Fibroblast of the aortic adventitia (primary cell): ENCODE results near the gene MGLL. TPM values are rescaled to one million over a fixed set of nuclear protein-coding genes. Genes with fewer than 3 reads are reported as not detected.

Experiments
- DNase-seq: peaks from one replicate; pipeline ENCODE4 v3.0.0-alpha.2; 2010; ENCODE audit warnings: low read depth
- H3K4me3 ChIP-seq: 2 replicates; pipeline ENCODE4 v1.5.1; 2011; ENCODE audit warnings: low read depth, mild to moderate bottlenecking, control low read depth, low read length, moderate library complexity
- total RNA-seq: library from RNA; depleted of rRNA; stranded (reverse); fragments of >200 nt; gene quantifications from 2 replicates; pipeline ENCODE4 v1.2.3, GENCODE V29; 2012; ENCODE audit warnings: low replicate concordance
- TF ChIP-seq, protein P1 (sequence below): IDR thresholded peaks from 2 replicates; pipeline ENCODE4 v1.5.1; 2011; ENCODE audit warnings: mild to moderate bottlenecking, low read length, control low read depth, inconsistent platforms; ENCODE audit not compliant: insufficient read depth

Gene MGLL
- total RNA-seq, 1 donor = 25.8 TPM

DNA sequence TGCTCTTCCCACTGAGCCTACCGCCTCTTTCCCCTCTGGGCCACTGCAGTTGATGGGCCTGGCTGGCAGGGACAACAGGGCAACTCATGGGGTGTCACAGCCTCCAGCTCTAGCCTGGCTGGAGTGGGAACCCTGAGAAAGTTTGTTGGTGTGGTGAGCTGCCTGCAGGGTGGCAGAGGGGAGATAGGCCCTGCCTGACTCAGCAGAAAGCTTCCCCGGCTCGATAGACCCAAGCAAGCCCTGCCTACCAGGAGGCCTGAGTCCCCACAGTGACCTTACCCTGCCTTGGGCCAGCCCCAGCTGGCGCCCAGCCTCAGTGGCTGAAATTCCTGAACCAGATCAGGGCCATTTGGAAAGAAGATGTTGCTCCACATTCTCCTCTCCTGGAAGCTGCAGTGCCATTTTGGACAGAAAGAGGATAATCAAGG lies 120.2 kb downstream of the MGLL start:
- TF ChIP-seq, protein P1, sequence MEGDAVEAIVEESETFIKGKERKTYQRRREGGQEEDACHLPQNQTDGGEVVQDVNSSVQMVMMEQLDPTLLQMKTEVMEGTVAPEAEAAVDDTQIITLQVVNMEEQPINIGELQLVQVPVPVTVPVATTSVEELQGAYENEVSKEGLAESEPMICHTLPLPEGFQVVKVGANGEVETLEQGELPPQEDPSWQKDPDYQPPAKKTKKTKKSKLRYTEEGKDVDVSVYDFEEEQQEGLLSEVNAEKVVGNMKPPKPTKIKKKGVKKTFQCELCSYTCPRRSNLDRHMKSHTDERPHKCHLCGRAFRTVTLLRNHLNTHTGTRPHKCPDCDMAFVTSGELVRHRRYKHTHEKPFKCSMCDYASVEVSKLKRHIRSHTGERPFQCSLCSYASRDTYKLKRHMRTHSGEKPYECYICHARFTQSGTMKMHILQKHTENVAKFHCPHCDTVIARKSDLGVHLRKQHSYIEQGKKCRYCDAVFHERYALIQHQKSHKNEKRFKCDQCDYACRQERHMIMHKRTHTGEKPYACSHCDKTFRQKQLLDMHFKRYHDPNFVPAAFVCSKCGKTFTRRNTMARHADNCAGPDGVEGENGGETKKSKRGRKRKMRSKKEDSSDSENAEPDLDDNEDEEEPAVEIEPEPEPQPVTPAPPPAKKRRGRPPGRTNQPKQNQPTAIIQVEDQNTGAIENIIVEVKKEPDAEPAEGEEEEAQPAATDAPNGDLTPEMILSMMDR = no peak
- no peak overlapping the region for H3K4me3 ChIP-seq
- peak; percentile 61 for DNase-seq

DNA sequence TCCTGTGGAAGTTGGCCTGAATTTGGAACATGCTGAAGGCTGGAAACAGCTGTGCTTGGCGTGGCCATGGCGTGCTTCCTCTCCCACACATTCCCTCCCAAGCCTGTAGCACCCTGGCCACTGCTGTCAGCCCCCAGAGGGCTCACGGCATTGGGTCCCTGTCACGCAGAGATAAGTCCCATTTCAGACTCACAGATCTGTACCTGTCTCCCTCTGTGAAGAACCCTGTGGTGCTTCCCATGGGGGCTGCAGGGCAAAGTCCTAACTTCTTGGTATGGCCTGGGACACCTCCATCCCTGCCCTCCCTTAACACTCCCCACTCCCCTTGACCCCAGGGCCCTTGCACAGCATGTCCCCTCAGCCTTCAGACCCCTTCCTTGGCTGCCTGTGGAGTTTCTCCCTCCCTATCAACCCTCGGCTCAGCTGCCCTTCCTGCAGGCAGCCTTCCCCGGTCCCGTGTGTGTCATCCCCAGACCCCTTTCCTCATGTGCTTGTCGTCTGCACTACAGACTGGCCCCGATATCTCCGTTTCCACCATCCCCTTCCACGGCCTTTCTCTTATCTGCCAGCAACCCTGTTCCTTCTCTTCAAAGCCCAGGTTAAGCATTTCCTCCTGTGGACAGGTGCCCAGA lies 120.9 kb downstream of the MGLL start:
- no peak for DNase-seq
- TF ChIP-seq, protein P1 = no peak
- no peak overlapping the region for H3K4me3 ChIP-seq

DNA sequence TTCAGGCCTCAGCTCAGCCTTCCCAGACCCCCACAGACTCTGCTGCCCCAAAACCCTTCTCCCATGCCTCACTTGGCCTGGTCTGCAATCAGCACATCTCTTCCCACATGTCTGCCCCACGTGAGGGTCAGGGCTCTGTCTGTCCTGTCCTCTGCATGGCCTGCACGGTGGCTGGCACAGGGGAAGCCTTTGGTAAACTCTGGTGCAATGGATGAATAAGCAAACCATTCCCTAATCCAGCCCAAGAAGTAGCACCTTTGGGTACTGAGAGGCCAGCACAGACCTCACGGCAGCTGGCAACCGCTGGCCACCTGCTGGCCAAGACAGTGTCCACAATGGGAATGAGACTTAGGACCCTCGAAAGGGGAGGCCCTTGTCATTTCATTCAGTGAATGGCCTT lies 121.9 kb downstream of the MGLL start:
- TF ChIP-seq, protein P1 = no peak
- no peak overlapping the region for H3K4me3 ChIP-seq
- no peak for DNase-seq

DNA sequence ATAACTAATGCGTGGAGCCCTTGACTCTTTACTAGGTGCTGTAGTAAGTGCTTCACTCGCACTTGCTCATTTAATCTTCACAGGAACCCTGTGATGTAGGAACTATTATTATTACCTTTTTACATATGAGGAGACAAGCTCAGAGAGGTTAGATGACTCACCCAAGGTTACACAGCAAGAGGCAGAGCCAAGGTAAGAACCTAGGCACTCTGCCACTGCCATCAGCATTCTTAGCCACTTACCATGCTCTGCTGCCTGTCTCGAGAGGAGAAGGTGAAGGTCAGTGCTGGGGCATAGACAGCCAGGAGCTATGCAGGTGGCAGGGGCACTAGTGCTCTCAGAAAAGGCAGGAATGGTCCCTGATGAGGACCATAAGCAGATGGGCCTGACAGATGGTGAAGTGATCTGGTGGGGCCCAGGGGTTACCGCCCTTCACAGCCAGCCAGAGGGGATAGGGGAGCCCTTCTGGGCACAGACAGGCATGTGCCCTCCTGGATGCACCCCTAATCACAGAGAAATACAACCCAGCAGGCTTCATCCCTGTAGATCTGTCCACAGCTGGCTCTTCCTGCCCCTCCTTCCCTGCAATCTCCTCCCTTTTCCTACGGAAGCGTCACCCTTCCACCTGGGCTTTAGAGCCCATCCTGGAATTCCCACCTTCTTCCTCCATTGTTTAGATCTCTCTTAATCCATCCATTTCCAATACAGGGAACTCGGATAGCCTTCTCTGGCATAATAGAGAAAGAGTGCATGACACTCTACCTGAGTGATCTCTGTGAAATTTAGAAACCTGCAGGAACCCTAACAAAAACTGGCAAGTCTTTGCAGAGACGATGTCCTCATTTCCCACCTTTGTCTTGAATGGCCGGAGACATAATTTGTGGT lies 122.7 kb downstream of the MGLL start:
- H3K4me3 ChIP-seq = no peak overlapping the region
- DNase-seq = peak; percentile 40
- TF ChIP-seq, protein P1 = no peak

DNA sequence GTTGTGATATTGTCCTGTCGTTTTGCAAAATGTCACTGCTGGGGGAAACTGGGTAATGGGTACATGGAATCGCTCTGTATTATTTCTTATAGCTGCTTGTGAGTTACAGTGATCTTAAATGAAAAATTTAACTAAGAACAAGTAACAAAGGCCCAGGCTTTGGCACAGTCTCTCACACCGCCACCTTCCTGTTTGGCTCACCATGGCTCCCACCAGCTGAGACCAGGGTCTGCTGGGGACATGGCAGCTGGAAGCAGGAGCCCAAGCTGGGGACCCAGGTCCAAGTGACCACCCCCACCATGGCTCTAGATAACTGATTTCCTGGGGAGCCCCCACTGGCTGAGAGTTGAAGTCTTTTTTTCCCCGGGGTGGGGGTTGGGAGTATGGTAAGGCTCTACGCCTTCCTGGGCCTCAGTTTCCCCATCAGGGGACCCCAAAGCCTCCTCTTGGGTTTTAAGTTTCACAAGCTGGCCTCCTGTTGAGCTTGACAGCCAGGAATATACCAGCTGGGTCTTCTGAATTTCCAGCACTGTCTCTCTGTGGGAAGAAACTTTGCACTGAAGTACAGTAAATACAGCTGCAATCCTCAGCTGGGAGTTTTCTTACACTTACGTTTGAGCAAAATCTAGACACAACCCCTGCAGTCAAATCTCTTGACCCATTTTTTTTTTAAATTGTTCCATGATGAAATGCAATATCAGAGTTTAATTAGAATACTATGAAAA lies 123.5 kb downstream of the MGLL start:
- H3K4me3 ChIP-seq = no peak overlapping the region
- DNase-seq = peak; percentile 32
- TF ChIP-seq, protein P1 = no peak

DNA sequence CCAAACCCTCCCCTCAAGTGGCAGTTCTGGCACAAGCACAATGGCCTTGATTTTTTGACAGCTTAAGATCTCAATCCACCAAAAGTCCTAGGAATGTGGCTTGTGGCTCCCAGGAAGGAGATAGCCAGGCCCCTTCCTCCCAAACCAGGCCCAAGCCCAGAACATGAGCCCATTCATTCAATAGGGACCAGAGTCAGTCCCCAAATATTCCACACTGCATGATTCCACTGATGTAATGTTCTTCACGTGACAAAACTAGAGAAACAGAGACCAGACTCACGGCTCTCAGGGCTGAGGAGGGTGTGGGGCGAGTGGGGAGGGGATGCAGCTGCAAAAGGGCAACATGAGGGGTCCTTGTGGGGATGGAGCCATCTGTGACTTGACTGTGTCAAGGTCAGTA lies 124.0 kb downstream of the MGLL start:
- DNase-seq = no peak
- no peak overlapping the region for H3K4me3 ChIP-seq
- TF ChIP-seq, protein P1 = no peak
